ENCODE measurements around the gene RAD51. TPM values are rescaled to one million over a fixed set of nuclear protein-coding genes. Genes with fewer than 3 reads are reported as not detected.

The RAD51 gene
- total and polyA plus RNA-seq, 2 of the 8 experiments (the other 6 are each of a cell fraction or from before 2014, with no cell fraction given): 32.2 to 42.4 TPM

GRCh38 chr15:40696228-40696627 is 1.3 kb downstream of the RAD51 start (continued):
- TF ChIP-seq JUN (IDR thresholded peaks at IDR 0.05; ENCODE audit: low read depth, low read length): no peak
- no peak for TF ChIP-seq RXRA (IDR thresholded peaks at IDR 0.05; ENCODE audit: insufficient read depth, low read depth, low read length)
- TF ChIP-seq, protein P1, sequence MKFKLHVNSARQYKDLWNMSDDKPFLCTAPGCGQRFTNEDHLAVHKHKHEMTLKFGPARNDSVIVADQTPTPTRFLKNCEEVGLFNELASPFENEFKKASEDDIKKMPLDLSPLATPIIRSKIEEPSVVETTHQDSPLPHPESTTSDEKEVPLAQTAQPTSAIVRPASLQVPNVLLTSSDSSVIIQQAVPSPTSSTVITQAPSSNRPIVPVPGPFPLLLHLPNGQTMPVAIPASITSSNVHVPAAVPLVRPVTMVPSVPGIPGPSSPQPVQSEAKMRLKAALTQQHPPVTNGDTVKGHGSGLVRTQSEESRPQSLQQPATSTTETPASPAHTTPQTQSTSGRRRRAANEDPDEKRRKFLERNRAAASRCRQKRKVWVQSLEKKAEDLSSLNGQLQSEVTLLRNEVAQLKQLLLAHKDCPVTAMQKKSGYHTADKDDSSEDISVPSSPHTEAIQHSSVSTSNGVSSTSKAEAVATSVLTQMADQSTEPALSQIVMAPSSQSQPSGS (IDR thresholded peaks at IDR 0.05; ENCODE audit: low read length): no peak
- TF ChIP-seq MAFK (IDR thresholded peaks at IDR 0.05; ENCODE audit: low read depth, low read length): no peak
- no peak for TF ChIP-seq JUND (IDR thresholded peaks at IDR 0.05; ENCODE audit: low read length)
- TF ChIP-seq BCL11A (IDR thresholded peaks at IDR 0.05; ENCODE audit: low read depth in 2 of 2, low read length in 2 of 2): no peak
- TF ChIP-seq FOSL1 (IDR thresholded peaks at IDR 0.05; ENCODE audit: insufficient read depth, low read depth, low read length): no peak
- TF ChIP-seq EP300 (IDR thresholded peaks at IDR 0.05; ENCODE audit: borderline replicate concordance in 1 of 2, low read depth in 2 of 2, low read length in 2 of 2): no peak
- no peak for TF ChIP-seq ZNF274 (IDR thresholded peaks at IDR 0.05; ENCODE audit: borderline replicate concordance, extremely low read depth, low read length)
- TF ChIP-seq HDAC6 (IDR thresholded peaks at IDR 0.05; ENCODE audit: low read depth, low read length): no peak
